K562 treated with DMSO at 1 percent for 12 hours (cell line): Measurements from ENCODE around the gene TCF7. TPM values are rescaled to one million over a fixed set of nuclear protein-coding genes. Genes with fewer than 3 reads are reported as not detected.

Experiments
- total RNA-seq: library from RNA; unstranded; fragments of 300-600 nt; gene quantifications from 2 replicates; pipeline ENCODE4 v1.2.3, GENCODE V29; 2022; ENCODE audit not compliant: insufficient read depth

The TCF7 gene
- total RNA-seq = 1.9 and 6.5 TPM in 2 replicates

GRCh38 chr5:134113902-134114875 lies at the start of gene TCF7:
TCF7 (plus strand) TSS chr5:134114681; CDS start chr5:134114907, 226 bp downstream.

GRCh38 chr5:134176511-134177368 lies 62.3 kb downstream of the TCF7 start, which contains the start of gene SKP1:
SKP1 (minus strand) TSS chr5:134176950; CDS start chr5:134174022, 2,928 bp downstream.

Other genes with a start within 250 kb of the TCF7 start
- 9.2 and 31.8 TPM in 2 replicates for gene C5orf15, start 146.1 kb upstream of the TCF7 start, total RNA-seq
- gene VDAC1, start 109.7 kb upstream of the TCF7 start, total RNA-seq = 82.2 and 126 TPM in 2 replicates
- gene SKP1, start 62.3 kb downstream of the TCF7 start, total RNA-seq = 464 and 590 TPM in 2 replicates
- gene PPP2CA, start 111.4 kb downstream of the TCF7 start, total RNA-seq = 73.5 and 111 TPM in 2 replicates